Retinal pigment epithelial cell (primary cell): ENCODE measurements around the gene PIGS.

Experiments
- DNase-seq: peaks from one replicate; pipeline ENCODE4 v3.0.0-alpha.2; 2010; ENCODE audit warnings: low read depth
- H3K4me3 ChIP-seq: 2 replicates; pipeline ENCODE4 v1.5.1; 2011; ENCODE audit warnings: mild to moderate bottlenecking, low read length, control low read depth, moderate library complexity
- TF ChIP-seq, protein P1 (sequence below): conservative IDR thresholded peaks from 2 replicates; pipeline ENCODE4 v1.5.1; 2011; ENCODE audit warnings: low read depth, low read length, control low read depth, inconsistent platforms

The PIGS gene

DNA sequence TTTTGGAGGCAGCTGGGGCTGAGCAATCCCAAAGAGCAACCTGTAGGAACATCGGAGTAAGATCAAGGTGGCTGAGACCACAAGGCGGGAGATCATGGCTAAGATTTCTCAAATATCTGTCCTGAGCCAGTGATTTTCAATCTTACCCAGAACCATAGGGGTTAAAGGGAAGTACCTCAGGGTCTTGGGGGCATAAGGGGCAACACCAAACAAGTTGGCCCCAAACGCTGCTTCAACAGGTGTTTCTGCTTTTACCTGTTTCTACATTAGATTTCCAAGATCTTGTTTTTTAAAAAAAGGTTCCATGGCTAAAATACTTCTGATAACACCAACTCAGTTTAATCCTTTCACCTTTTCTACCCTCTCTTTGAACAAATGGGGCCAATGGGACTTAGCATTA lies 16.3 kb downstream of the PIGS start:
- no peak overlapping the region for H3K4me3 ChIP-seq
- TF ChIP-seq, protein P1, sequence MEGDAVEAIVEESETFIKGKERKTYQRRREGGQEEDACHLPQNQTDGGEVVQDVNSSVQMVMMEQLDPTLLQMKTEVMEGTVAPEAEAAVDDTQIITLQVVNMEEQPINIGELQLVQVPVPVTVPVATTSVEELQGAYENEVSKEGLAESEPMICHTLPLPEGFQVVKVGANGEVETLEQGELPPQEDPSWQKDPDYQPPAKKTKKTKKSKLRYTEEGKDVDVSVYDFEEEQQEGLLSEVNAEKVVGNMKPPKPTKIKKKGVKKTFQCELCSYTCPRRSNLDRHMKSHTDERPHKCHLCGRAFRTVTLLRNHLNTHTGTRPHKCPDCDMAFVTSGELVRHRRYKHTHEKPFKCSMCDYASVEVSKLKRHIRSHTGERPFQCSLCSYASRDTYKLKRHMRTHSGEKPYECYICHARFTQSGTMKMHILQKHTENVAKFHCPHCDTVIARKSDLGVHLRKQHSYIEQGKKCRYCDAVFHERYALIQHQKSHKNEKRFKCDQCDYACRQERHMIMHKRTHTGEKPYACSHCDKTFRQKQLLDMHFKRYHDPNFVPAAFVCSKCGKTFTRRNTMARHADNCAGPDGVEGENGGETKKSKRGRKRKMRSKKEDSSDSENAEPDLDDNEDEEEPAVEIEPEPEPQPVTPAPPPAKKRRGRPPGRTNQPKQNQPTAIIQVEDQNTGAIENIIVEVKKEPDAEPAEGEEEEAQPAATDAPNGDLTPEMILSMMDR, result no peak
- DNase-seq, result no peak

DNA sequence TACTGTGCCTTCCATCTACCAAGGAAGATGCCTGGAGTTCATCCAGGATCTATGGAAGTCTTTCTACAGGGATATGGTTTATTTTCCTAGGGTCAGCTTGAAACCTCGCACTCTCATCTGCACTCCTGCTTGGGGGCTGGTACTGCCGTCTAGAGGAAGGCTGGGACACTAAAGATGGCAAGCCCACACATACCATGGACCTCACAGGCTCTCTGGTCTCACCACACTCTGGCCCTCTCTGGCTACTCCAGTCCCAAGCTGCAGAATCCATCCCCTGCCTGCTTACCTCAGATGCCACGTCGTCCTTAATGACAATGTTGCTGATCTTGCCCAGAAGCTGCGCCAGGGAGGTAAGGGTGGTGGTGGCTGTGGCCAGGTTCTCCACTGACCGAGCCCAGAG lies 16.8 kb downstream of the PIGS start:
- TF ChIP-seq, protein P1, result peak; percentile 48
- no peak overlapping the region for H3K4me3 ChIP-seq
- no peak for DNase-seq

DNA sequence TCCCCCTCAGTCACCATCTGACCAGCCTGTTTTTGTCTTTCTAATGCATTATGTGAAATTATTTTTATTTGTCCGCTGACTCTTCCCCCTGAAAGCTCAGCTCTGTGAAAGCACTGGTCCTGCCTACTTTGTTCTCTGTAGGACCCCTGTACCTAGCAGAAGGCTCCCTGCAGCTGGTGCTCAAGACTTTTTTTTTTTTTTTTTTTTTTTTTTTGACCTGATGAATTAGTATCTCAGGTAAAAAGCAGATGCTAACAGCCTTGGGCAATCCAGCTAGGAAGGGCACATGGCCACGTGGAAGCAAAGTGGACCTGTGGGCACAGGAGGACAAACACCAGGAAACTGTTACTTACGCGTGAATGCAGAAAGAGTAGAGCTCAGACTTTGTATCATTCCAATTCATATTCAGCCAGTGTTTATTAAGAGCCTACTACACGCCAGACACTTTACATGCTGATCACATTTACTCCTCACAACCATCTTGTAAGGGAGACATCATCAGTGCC lies 18.3 kb downstream of the PIGS start:
- no peak for DNase-seq
- no peak overlapping the region for H3K4me3 ChIP-seq
- TF ChIP-seq, protein P1, result no peak

DNA sequence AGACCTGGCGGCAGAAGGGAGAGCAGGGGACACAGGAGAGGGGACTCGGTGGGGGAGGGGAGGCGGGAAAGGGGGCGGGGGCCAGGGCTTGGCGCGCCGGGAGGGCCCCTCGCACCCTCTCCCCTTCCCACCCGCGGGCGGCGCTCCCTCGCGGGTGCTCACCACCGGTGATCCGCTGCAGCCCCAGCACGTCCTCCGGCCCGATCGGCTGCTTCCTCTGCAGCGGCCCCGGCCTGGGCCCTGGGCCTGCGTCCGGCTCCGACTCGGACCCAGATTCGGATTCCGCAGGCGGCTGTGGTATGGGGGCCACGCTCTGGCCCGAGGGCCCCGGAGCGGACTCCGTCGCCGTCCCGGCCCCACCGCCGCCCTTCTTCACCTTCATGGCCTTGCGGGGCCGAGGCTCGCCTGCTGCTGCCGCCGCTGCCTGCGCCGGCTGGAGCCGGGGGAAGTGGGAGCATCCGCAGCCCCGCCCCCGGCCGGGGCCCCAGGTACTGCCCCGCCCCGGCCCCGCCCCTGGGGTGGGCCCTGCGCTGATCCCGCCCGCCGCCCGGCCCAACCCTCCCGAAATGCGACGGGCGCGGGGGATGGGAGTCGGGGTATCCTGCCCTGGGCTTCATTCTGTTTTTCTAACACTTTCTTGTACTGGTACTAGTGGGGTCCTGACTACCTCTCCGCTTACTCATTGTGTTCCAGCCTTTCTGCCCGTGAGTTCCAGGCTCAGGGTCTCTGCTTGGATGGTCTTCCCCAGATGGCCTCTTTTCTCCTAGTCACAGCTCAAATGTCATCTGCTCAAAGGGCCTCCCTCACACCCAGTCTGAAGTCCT lies 18.9 kb downstream of the PIGS start, which contains the start of gene UNC119:
TSS of gene UNC119 (minus strand) at position 449 of the 824 bp plus-strand sequence. CDS start at position 382, 67 bp downstream.
- H3K4me3 ChIP-seq, result peak within 1 kb of the TSS; percentile 68
- TF ChIP-seq, protein P1, result no peak
- DNase-seq, result no peak

DNA sequence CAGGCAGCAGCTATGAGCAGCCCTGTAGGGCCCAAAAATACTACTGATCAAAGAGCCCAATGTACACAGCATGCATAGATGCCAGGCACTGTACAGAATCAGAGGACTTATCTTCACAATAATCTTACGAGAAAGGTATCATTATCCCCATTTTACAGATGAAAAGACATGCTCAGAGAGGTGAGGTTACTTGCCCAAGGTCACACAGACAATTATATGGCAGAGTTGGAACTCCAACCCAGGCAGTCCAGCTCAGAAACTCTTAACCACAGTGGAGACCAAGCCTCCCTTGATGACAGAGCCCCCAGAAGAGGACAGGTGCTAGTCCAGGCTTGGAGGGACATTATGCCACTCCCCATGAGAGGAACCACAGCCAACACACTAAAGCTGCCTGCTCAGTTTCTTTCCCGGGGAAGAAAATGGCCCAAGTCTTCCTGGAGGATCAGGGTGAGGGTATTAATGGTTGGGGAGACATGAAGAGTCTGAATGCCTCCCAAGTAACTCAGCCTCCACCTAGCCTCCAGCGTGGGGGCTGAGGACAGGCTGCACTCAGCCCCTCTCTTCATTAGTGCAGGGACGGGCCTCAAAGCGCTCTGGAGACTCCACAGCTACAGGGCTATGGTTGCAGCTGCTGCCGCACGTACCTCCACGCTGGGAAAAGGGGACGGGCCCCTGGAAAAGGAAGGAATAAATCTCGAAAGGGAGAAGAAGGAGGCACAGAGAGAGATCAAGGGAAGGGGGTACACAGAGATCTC lies 19.7 kb downstream of the PIGS start:
- TF ChIP-seq, protein P1, result no peak
- peak overlapping the region; percentile 68 for H3K4me3 ChIP-seq
- DNase-seq, result no peak

DNA sequence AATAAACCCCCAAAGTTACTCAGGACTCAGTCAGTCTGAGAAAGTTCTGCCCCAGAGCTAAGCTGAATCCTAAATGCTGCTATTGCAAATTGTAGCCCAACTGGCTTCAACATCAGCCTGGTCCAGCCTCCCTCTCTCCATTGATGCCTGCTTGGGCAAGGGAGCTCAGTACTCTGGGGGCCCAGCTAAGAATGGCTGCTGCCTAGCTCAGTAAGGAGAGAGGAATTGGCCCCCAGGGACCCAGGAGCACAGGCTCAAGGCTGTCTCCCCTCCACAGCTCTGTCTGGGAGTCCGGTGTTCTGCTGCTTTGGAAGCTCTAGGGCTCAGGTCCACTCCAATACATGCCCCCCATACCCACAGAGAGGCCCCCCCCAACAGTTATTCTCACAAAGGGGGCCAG lies 20.5 kb downstream of the PIGS start:
- no peak for DNase-seq
- no peak overlapping the region for H3K4me3 ChIP-seq
- TF ChIP-seq, protein P1, result no peak
